Measurements from ENCODE around the gene HMMR. TPM values are rescaled to one million over a fixed set of nuclear protein-coding genes. Genes with fewer than 3 reads are reported as not detected.

HMMR gene
- total RNA-seq, 1 donor: 2.5 TPM

- H3K9me3 ChIP-seq (ENCODE audit: low read depth, low read length): no peaks in the 10 kb centered on the region
- DNase-seq (ENCODE audit: insufficient read length, low spot score, missing footprints): no peak
- TF ChIP-seq CTCF (IDR thresholded peaks at IDR 0.05; ENCODE audit: extremely low read depth, low read depth, low read length): no peak
- H3K27ac ChIP-seq (ENCODE audit: low read depth, low read length): no peak overlapping the region
- no peak overlapping the region for H2AFZ ChIP-seq (ENCODE audit: low read length)
- H3K4me2 ChIP-seq (ENCODE audit: insufficient read depth, low read length): no peak overlapping the region
- H3K79me2 ChIP-seq (ENCODE audit: insufficient read depth, low read length): no peaks in the 10 kb centered on the region
- H3K4me1 ChIP-seq (ENCODE audit: insufficient read depth, low read length): peaks cover 12% of the 10 kb centered on the region
- no peaks in the 10 kb centered on the region for H3K27me3 ChIP-seq (ENCODE audit: insufficient read depth, low read length)
- no peaks in the 10 kb centered on the region for H4K20me1 ChIP-seq (ENCODE audit: insufficient read depth, low read length)
- no peak overlapping the region for H3K4me3 ChIP-seq (ENCODE audit: insufficient read depth, low read length)
- H3K36me3 ChIP-seq (ENCODE audit: insufficient read depth, low read length): peaks cover 12% of the 10 kb centered on the region
These were observed 15.0 kb downstream of the HMMR start for GRCh38 chr5:163475411-163475810.

- Histone ChIP-seq H3K36me3 (ENCODE audit: insufficient read depth, low read length) (peaks cover 9% of the 10 kb centered on the region), H3K4me2 (ENCODE audit: insufficient read depth, low read length) (peak overlapping the region; percentile 5), H3K4me1 (ENCODE audit: insufficient read depth, low read length) (peaks cover 12% of the 10 kb centered on the region), H3K27ac (ENCODE audit: low read depth, low read length) (peak overlapping the region; percentile 44), H3K4me3 (ENCODE audit: insufficient read depth, low read length) (no peak overlapping the region), H3K9me3 (ENCODE audit: low read depth, low read length) (no peaks in the 10 kb centered on the region), H3K27me3 (ENCODE audit: insufficient read depth, low read length) (no peaks in the 10 kb centered on the region), H2AFZ (ENCODE audit: low read length) (no peak overlapping the region), H4K20me1 (ENCODE audit: insufficient read depth, low read length) (no peaks in the 10 kb centered on the region), H3K79me2 (ENCODE audit: insufficient read depth, low read length) (no peaks in the 10 kb centered on the region)
- TF ChIP-seq CTCF (IDR thresholded peaks at IDR 0.05; ENCODE audit: extremely low read depth, low read depth, low read length): no peak
- DNase-seq (ENCODE audit: insufficient read length, low spot score, missing footprints): peak; percentile 15
These were observed 17.9 kb downstream of the HMMR start for GRCh38 chr5:163478126-163478981.

- Histone ChIP-seq H3K36me3 (ENCODE audit: insufficient read depth, low read length) (peaks cover 9% of the 10 kb centered on the region), H3K4me2 (ENCODE audit: insufficient read depth, low read length) (peak overlapping the region; percentile 5), H3K9me3 (ENCODE audit: low read depth, low read length) (no peaks in the 10 kb centered on the region), H3K27me3 (ENCODE audit: insufficient read depth, low read length) (no peaks in the 10 kb centered on the region), H4K20me1 (ENCODE audit: insufficient read depth, low read length) (no peaks in the 10 kb centered on the region), H2AFZ (ENCODE audit: low read length) (no peak overlapping the region), H3K4me3 (ENCODE audit: insufficient read depth, low read length) (no peak overlapping the region), H3K79me2 (ENCODE audit: insufficient read depth, low read length) (no peaks in the 10 kb centered on the region), H3K27ac (ENCODE audit: low read depth, low read length) (peak overlapping the region; percentile 44), H3K4me1 (ENCODE audit: insufficient read depth, low read length) (peaks cover 12% of the 10 kb centered on the region)
- TF ChIP-seq CTCF (IDR thresholded peaks at IDR 0.05; ENCODE audit: extremely low read depth, low read depth, low read length): no peak
- DNase-seq (ENCODE audit: insufficient read length, low spot score, missing footprints): no peak
These were observed 18.5 kb downstream of the HMMR start for GRCh38 chr5:163478982-163479271.

- Histone ChIP-seq H3K27me3 (ENCODE audit: insufficient read depth, low read length) (no peaks in the 10 kb centered on the region), H3K9me3 (ENCODE audit: low read depth, low read length) (no peaks in the 10 kb centered on the region), H3K4me1 (ENCODE audit: insufficient read depth, low read length) (no peaks in the 10 kb centered on the region), H3K79me2 (ENCODE audit: insufficient read depth, low read length) (no peaks in the 10 kb centered on the region), H3K4me3 (ENCODE audit: insufficient read depth, low read length) (no peak overlapping the region), H3K27ac (ENCODE audit: low read depth, low read length) (no peak overlapping the region), H4K20me1 (ENCODE audit: insufficient read depth, low read length) (no peaks in the 10 kb centered on the region), H3K36me3 (ENCODE audit: insufficient read depth, low read length) (peaks cover 7% of the 10 kb centered on the region), H2AFZ (ENCODE audit: low read length) (peak overlapping the region; percentile 28), H3K4me2 (ENCODE audit: insufficient read depth, low read length) (no peak overlapping the region)
- TF ChIP-seq CTCF (IDR thresholded peaks at IDR 0.05; ENCODE audit: extremely low read depth, low read depth, low read length): peak; percentile 30
- no peak for DNase-seq (ENCODE audit: insufficient read length, low spot score, missing footprints)
These were observed 28.8 kb downstream of the HMMR start for GRCh38 chr5:163489055-163489744.
